DND-41 (cell line): Measurements from ENCODE around the gene PDIA4.

Experiments used
- CTCF ChIP-seq: IDR thresholded peaks from 2 replicates; pipeline ENCODE4 v1.5.1; 2012; ENCODE audit warnings: borderline replicate concordance, low read length, moderate library complexity, mild to moderate bottlenecking; ENCODE audit not compliant: poor library complexity, severe bottlenecking; ENCODE audit errors: extremely low read depth
- EZH2 ChIP-seq: IDR thresholded peaks from 3 replicates; pipeline ENCODE4 v1.6.1; 2012; ENCODE audit warnings: borderline replicate concordance, low read depth, mild to moderate bottlenecking, moderate library complexity, low read length, inconsistent platforms; ENCODE audit not compliant: severe bottlenecking

- TF ChIP-seq CTCF, result no peak
- no peak for TF ChIP-seq EZH2
Measured at GRCh38 chr7:149043936-149044335, 15.6 kb upstream of the PDIA4 start.
